OCI-LY3 (cell line): Measurements from ENCODE around the gene WDR83.
A peak's percentile ranks its signal among the peaks of the same experiment; 100 is the strongest.

Experiments used
- CTCF ChIP-seq: fragments of 200-600, 300-600 bp; sonication (generic); IDR thresholded peaks from 2 replicates; pipeline ENCODE4 v1.5.1; 2014; ENCODE audit warnings: antibody characterized with exemption, low read length, low read depth
- EZH2phosphoT487 ChIP-seq: fragments of 200-600 bp; shearing (Covaris generic); IDR thresholded peaks from 2 replicates; pipeline ENCODE4 v1.6.1; 2018; ENCODE audit warnings: antibody characterized with exemption, mixed run types, low read depth

- 0 out of 2 replicates have a peak, but pooled peaks have one; percentile 6 for TF ChIP-seq CTCF
- TF ChIP-seq EZH2phosphoT487: no peak
Measured at GRCh38 chr19:12657966-12658365, 8.6 kb upstream of the WDR83 start.
